WERI-Rb-1 (cell line): ENCODE data around the gene EGLN3.

Experiments used
- DNase-seq: peaks from one replicate; pipeline ENCODE4 v3.0.0-alpha.2; 2020
- H3K27ac ChIP-seq: fragments of 250-450 bp; sonication (Bioruptor Pico); 2 replicates; pipeline ENCODE4 v1.5.1; 2020; ENCODE audit warnings: mild to moderate bottlenecking, moderate library complexity
- H3K27me3 ChIP-seq: fragments of 250-450 bp; sonication (Bioruptor Pico); 2 replicates; pipeline ENCODE4 v1.5.1; 2021; ENCODE audit warnings: mild to moderate bottlenecking, low read depth, moderate library complexity; ENCODE audit not compliant: insufficient read depth, severe bottlenecking
- H3K36me3 ChIP-seq: fragments of 250-450 bp; sonication (Bioruptor Pico); 2 replicates; pipeline ENCODE4 v1.5.1; 2020; ENCODE audit warnings: mild to moderate bottlenecking, moderate library complexity
- H3K4me3 ChIP-seq: 2 replicates; pipeline ENCODE4 v1.5.1; 2011; ENCODE audit warnings: low read depth, mild to moderate bottlenecking, control low read depth, low read length
- H3K9me3 ChIP-seq: fragments of 250-450 bp; sonication (Bioruptor Pico); 2 replicates; pipeline ENCODE4 v1.5.1; 2021; ENCODE audit warnings: mild to moderate bottlenecking, moderate library complexity; ENCODE audit not compliant: severe bottlenecking
- CTCF ChIP-seq: IDR thresholded peaks from 2 replicates; pipeline ENCODE4 v1.5.1; 2011; ENCODE audit warnings: low read depth, mild to moderate bottlenecking, control low read depth, inconsistent platforms, low read length

Gene EGLN3

DNA sequence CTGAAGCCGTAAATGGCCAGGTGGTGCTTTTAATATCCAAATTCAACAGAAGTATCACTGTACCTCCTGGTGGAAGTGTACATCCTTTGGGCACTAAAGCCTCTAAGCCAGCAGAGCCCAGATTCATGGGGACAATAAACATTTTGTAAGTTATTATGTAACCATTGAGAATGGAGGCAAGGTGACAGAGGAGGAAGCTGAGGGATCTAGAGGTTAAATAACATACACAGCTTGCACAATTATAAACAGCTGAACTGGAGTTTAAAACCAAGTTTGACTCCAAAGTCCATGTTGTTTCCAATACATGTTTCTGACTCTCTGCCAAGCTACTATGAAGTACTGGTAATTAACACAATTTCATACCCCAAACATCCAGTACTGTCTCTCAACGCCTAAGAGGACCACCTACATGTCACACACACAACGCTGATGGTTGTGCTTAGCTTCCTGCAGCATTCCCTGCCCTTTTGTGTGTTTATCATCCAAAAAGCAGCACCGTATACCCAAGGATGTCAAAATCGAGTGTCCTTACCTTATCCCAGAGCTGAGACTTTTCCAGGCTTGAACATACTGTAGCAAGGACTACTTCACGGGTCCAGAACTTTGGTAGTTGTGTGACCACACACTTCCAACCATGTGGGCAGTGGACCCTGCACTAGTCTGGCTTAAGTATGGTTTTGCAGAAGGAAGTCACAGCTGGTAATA is 41.3 kb downstream of the EGLN3 start:
- no peak for TF ChIP-seq CTCF
- Histone ChIP-seq H3K36me3 (no peaks in the 10 kb centered on the region), H3K27ac (no peak overlapping the region), H3K4me3 (no peak overlapping the region), H3K27me3 (no peaks in the 10 kb centered on the region), H3K9me3 (no peaks in the 10 kb centered on the region)
- no peak for DNase-seq

GRCh38 chr14:33908540-33909223 is 42.2 kb downstream of the EGLN3 start:
- 0 out of 2 replicates have a peak, but pooled peaks have one; percentile 19 for TF ChIP-seq CTCF
- Histone ChIP-seq H3K27ac (no peak overlapping the region), H3K9me3 (no peaks in the 10 kb centered on the region), H3K27me3 (no peaks in the 10 kb centered on the region), H3K36me3 (no peaks in the 10 kb centered on the region), H3K4me3 (no peak overlapping the region)
- DNase-seq = no peak

DNA sequence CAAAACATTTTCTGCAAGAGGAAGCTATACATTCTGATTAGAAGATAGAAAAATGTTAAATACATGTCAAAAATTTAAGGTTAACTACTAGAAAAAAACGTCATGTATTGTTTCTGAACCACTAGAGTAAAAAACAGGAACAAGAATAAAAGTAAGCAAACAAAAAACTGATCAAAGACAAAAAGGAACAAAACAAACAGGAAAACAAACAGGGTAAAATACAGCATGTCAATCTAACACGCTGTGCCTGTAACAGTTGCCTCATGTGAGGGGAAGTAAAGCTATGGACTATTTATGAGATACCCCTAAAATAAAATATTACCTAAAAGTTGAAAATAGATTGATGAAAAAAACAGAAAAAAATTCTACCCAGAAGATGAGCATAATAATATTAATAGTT is 43.9 kb downstream of the EGLN3 start:
- H3K4me3 ChIP-seq = no peak overlapping the region
- H3K36me3 ChIP-seq = no peaks in the 10 kb centered on the region
- TF ChIP-seq CTCF = no peak
- H3K27ac ChIP-seq = no peak overlapping the region
- H3K27me3 ChIP-seq = no peaks in the 10 kb centered on the region
- no peaks in the 10 kb centered on the region for H3K9me3 ChIP-seq
- no peak for DNase-seq

GRCh38 chr14:33904609-33905008 is 46.3 kb downstream of the EGLN3 start:
- no peak overlapping the region for H3K27ac ChIP-seq
- TF ChIP-seq CTCF = no peak

DNA sequence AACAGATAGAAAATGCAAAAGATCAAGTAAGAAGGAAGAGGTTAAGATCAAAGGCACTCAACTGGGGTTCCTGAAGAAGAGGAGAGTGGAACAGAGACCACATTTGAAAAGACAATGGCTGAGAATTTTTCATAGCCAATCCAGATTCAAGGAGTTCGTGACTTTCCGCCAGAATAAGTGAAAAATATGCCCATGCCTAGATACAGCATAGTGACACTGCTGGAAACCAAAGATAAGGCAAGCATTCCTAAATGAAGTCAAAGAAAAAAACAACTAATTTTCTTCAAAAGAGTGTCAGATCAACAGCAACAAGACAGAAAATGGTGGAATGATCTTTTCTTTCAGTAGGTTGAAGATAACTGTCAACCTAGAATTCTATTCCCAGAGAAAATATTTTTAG is 47.5 kb downstream of the EGLN3 start:
- H3K4me3 ChIP-seq = no peak overlapping the region
- H3K36me3 ChIP-seq = no peaks in the 10 kb centered on the region
- no peak for TF ChIP-seq CTCF
- no peak overlapping the region for H3K27ac ChIP-seq
- H3K27me3 ChIP-seq = no peaks in the 10 kb centered on the region
- H3K9me3 ChIP-seq = no peaks in the 10 kb centered on the region
- DNase-seq = no peak

More at GRCh38 chr14:33904609-33905008, 46.3 kb downstream of the EGLN3 start:
- Histone ChIP-seq H3K4me3 (no peak overlapping the region), H3K27me3 (no peaks in the 10 kb centered on the region), H3K36me3 (no peaks in the 10 kb centered on the region), H3K9me3 (no peaks in the 10 kb centered on the region)
- DNase-seq = no peak
